Activated CD4-positive, alpha-beta T cell treated with anti-CD3 and anti-CD28 coated beads for 4 hours (primary cell): Measurements from ENCODE around the gene GPATCH1.
A peak's percentile ranks its signal among the peaks of the same experiment; 100 is the strongest.
"Not testable (repeated sequence)": the region's sequence is repeated elsewhere in the genome, so short reads cannot be mapped to it uniquely, and the experiment has no call there.

Experiments used
- DNase-seq, 2 donors: peaks; one replicate each; pipeline ENCODE4 v3.0.0-alpha.2; 2020

The GPATCH1 gene

DNA sequence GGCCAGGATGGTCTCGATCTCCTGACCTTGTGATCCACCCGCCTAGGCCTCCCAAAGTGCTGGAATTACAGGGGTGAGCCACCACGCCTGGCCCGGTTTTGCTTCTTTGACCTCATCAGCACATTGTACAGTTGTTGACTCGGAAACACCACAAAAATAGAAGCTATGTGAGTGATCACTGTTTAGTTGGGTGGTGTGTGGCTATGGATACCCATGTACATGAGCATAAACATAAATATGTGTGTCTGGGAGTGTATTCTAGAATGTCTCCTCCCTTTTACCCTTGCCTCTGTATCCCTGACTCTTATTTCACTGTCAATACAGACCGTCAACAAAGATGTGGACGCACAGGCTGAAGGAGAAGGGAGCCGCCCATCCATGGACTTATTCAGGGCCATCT is 36.5 kb downstream of the GPATCH1 start:
- DNase-seq: no peak

DNA sequence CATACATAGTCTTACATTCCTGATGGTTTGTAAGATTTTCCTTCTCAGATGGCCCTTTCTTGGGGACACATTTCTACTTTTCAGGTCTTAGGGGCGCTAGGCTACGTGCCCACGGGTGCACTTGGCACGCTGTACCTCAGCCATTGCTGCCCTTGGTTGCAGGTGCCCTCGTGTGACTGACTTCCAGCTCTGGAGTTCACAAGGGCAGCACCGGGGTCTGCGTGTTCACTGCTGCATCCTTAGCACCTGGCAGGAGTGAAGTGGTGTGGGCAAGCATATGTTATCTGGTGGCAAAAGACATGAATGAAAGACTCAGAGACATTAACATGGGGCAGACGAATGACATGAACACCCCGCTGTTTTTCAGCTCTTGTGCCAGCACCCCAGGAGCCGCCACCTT is 37.7 kb downstream of the GPATCH1 start:
- DNase-seq: no peak

DNA sequence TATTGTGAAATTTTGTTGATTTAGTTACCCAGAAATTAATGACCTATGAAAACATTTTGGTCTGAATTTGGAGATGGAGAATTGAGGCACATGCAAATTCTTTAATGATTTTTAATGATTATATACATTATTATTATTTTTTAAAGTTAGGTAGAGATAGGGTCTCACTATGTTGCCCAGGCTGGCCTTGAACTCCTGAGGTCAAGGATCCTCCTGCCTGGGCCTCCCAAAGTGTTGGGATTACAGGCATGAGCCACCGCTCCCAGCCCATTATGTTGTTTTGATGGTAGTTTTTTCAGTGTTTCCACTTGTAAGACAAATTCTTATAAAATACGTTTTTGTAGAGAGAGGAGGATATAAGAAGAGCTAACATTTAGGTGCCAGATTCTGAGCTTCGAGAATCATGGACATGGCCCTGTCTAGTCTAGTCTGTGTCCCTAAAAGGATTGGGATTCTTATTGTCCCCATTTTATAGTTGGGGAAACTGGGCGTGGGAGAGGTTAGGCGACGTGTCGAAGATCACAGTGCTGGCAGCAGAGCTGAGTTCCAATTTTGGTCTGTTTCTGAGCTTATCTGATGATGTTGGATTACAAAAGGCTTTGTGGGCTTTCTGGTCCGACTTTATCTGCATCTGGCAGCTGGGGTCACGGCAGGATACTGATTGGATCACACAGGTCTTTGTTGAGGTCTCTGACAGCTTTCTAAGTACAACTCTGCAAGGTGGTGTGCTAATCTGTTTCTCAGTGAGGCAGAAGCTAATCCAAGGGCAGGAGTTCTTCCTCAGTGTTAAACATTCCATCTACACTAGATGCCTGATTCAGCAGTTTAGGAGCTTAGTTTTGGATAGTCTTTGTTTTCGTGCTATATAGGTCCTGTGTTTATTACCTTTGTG is 43.5 kb downstream of the GPATCH1 start:
- DNase-seq: no peak

GRCh38 chr19:33125929-33126388 is 45.0 kb downstream of the GPATCH1 start:
- peak; percentile 44 to 48 for DNase-seq

DNA sequence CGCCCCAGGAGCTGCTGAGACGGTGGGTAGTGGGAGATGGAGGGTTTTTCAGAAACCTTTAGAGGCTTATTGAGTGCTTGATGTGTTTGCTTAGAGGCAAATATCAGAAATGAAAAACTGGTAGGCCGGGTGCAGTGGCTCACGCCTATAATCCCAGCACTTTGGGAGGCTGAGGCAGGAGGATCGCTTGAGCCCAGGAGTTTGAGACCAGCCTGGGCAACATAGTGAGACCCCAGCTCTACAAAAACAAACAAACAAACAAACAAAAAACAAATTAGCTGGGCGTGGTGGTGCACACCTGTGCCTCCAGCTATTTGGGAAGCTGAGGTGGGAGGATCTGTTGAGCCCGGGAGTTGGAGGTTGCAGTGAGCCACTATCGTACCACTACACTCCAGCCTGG is 45.7 kb downstream of the GPATCH1 start:
- DNase-seq: not testable (repeated sequence)

- DNase-seq: no peak
Observed at GRCh38 chr19:33129901-33130300, 48.9 kb downstream of the GPATCH1 start.

GRCh38 chr19:33130433-33130832 is 49.5 kb downstream of the GPATCH1 start:
- no peak for DNase-seq

GRCh38 chr19:33132021-33132420 is 51.0 kb downstream of the GPATCH1 start, which contains the start of gene WDR88:
WDR88 (plus strand) TSS chr19:33132114; CDS start chr19:33132170, 56 bp downstream.
- no peak for DNase-seq

DNA sequence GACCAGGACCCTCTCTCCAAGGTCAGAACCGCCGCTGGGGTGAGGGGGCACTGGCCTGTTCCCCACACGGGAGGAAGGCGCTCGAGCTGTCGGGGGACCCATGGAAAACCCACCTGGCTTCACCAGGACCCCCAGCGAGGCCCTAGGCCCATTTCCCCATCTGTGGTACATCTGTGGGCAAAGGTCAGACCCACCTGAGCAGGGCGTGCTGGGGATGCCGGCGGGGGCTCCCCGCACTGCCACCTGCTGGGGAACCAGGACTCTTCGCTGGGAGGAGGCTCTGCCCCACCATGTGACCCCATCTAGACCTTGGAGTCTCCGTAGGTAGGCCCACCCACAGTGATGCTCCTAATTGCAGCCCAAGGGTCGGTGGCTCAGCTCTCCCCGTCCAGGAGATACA is 51.4 kb downstream of the GPATCH1 start:
- no peak for DNase-seq

DNA sequence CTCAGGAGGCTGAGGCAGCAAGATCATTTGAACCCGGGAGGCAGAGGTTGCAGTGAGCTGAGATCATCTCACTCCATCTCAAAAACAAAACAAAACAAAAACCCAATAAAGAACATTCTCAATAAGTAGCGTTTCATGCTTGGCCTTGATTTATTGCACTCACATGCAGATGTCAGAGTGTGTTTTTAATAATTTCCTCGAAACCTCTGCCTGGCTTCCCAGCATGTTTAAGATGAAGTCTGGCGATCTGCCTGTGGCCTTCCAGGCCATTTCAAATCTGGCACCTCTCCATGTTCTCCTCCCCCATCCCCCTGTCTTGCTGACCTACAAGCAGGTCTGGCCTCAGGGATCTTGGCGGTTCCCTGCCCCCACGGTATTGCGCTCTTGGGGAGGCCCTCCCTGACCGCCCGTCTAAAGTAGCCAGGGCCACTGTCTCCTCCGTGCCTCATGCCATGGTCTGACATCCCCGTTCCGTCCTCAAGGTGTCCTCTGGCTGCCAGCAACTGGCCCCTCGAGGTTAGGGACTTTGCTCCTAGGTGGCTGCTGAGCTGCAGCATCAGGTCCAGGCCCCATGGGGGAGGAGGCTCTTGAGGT is 52.6 kb downstream of the GPATCH1 start:
- DNase-seq: no peak

DNA sequence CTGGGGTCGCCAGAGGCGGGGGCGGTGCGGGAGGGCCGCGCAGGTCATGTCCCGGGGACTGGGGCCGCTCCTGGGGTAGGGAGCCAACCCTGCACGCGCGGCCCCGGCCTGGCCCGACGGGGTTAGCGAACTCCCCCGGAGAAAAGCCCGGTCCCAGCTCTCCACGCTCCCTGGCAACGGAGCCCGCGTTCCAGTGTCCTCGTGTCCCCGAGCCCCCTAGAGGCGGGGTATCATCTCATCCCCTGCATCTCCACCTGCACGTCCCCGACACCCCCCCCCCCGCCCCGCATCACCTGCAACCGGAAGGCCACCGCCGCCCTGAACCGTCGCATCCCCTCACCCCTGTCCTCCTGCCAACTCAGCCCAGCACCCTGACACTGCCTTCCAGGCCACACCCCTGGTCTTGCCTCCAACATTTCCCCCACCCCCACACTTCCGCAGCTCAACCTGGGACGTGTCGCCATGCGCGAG is 53.6 kb downstream of the GPATCH1 start:
- peak; percentile 60 to 70 for DNase-seq

DNA sequence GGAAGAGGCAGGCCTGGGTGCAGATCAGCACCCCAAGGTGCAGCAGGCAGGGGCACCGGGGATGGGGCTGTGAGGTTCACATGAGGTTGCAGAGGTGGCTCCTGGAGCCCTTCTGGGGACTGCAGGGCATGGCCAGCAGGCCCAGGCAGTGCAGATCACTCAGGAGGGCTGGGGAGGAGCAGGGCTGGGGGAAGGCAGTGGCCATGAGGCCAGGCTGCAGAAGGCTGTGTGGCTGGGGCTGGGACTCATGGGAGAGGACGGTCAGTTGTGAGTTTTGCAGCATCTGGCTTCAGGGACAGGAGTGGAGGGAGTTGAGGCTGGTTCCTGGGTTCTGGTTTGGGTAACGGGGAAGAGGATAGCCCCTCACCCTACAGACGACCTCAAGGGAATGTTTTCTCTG is 58.2 kb downstream of the GPATCH1 start:
- DNase-seq: no peak

DNA sequence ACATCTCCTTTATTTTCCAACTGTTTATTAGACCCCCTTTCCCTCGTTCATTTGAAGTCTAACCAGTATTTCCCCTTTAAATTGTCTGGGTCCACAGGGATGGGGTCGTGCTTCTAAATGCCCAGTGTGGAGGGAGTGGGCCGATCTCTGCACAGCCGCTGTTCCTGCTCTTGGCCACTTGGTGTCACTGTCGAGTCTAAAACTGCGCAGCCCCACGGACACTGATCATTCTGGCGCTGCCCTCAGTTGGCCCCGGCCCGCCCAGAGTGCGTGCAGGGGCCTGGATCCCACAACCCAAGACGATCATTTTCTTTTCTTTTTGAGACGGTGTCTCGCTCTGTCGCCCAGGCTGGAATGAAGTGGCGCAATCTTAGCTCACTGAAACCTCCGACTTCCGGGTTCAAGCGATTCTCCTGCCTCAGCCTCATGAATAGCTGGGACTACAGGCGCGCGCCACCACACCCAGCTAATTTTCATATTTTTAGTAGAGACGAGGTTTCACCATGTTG is 63.0 kb downstream of the GPATCH1 start:
- DNase-seq: peak; percentile 52 to 62

GRCh38 chr19:33146209-33146608 is 65.2 kb downstream of the GPATCH1 start:
- DNase-seq: no peak

DNA sequence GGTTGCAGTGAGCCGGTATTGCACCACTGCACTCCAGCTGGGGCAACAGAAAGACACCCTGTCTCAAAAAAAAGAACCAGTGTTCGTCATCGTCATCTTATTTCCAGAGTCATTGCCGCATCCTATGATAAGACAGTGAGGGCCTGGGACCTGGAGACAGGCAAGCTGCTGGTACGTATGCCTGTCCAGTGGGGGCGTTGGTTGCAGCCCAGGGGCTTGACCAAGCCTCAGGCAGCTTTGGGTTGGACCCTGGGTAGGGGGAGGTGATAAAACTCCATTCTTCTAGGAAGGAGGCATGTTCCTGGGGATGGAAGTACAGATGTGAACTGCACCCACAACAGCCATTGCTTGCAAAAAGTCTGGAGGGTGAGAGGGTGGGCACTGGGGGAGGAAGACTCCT is 66.6 kb downstream of the GPATCH1 start:
- no peak for DNase-seq

- DNase-seq: no peak
Observed at GRCh38 chr19:33150852-33151518, 70.0 kb downstream of the GPATCH1 start.

DNA sequence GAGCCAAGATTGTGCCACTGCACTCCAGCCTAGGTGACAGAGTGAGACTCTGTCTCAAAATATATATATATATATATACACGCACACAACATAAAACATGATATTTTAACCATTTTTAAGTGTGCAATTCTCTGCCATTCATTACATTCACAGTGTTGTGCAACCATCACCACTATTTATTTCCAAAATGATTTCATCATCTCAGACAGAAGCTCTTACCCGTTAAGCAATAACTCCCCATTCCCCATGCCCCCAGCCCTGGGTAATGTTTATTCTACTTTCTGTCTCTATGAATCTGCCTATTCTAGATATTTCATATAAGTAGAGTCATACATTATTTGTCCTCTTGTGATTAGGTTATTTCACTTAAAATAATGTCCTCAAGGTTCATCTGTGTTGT is 71.2 kb downstream of the GPATCH1 start:
- DNase-seq: no peak

DNA sequence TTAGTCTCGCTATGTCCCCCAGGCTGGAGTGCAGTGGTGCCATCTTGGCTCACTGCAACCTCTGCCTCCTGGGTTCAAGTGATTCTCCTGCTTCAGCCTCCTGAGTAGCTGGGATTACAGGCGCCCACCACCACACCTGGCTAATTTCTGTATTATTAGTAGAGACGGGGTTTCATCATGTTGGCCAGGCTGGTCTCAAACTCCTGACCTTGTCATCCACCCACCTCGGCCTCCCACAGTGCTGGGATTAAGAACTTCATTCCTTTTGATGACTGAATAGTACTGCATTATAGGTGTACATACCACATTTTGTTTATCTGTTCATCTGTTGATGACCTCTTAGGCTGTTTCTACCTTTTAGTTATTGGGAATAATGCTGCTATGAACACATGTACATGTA is 71.6 kb downstream of the GPATCH1 start:
- DNase-seq: not testable (repeated sequence)

DNA sequence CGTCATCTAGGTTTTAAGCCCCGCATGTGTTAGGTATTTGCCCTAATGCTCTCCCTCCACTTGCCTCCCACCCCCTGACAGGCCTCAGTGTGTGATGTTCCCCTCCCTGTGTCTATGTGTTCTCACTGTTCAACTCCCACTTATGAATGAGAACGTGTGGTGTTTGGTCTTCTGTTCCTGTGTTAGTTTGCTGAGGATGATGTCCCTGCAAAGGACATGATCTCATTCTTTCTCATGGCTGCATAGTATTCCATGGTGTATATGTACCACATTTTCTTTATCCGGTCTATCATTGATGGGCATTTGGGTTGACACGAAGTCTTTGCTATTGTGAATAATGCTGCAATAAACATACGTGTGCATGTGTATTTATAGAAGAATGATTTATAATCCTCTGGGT is 73.3 kb downstream of the GPATCH1 start:
- not testable (repeated sequence) for DNase-seq

DNA sequence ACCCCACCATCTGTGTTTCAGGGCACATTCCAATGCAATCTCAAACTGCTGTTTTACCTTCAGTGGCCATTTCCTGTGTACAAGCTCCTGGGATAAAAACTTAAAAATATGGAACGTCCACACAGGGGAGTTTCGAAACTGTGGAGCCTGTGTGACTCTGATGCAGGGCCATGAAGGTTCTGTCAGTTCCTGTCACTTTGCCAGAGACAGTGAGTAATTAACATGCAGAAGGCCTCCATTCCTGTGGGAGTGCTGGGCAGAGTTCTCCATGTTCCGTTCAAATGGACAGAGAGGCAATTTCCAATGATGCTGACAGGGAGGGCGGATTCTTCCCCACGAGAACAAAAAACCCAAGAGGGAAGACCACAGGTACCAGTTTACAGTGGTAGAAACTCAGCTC is 75.4 kb downstream of the GPATCH1 start:
- no peak for DNase-seq

GRCh38 chr19:33157906-33158305 is 76.9 kb downstream of the GPATCH1 start:
- DNase-seq: no peak

DNA sequence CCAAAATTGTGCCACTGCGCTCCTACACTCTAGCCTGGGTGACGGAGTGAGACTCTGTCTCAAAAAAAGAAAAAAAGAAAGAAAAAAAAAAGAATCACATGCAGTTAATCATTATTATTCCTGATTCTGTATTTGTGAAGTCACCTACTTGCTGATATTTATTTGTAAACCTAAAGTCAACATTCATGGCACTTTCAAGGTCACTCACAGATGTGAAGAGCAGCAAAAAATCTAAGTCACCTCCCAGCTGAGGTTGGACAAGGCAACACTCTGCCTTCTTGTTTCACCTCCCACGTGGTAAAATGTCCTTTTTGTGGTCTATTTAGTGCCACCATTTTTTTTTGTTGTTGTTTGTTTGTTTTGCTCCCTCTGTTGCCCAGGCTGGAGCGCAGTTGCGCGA is 77.4 kb downstream of the GPATCH1 start:
- DNase-seq: no peak

DNA sequence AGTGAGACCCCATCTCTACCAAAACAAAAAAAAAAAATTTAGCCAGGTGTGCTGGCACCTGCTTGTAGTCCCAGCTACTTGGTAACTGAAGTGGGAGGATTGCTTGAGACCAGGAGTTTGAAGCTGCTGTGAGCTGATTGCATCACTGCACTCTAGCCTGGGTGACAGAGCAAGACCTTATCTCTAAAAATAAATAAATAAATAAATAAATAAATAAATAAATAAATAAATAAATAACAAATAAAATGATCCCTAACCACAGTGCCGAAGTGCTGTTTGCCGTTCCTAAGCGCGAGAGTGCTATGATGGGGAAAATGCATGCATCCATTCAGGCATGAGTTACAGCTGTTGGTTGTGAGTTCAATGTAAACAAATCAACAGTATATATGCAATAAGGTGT is 78.2 kb downstream of the GPATCH1 start:
- DNase-seq: no peak
